ENCODE measurements around the gene MLLT1. TPM values are rescaled to one million over a fixed set of nuclear protein-coding genes. Genes with fewer than 3 reads are reported as not detected.

MLLT1 gene
- total RNA-seq, 4 donors from 2014 or later: 13.9 to 37.7 (median 24.4) TPM

GRCh38 chr19:6248844-6249243 is 30.9 kb downstream of the MLLT1 start:
- ATAC-seq (no peak), DNase-seq (no peak)
- intact Hi-C loops (cut with DNase I; ENCODE audit: low total_unique reads) (no loop called here), in situ Hi-C loops (cut with MboI; ENCODE audit: low sequenced_read_pairs in 4 of 4) (no loop called here)
- no peaks in the 10 kb centered on the region for H3K36me3 ChIP-seq
- no peak overlapping the region for H3K4me3 ChIP-seq
- TF ChIP-seq, protein P1, sequence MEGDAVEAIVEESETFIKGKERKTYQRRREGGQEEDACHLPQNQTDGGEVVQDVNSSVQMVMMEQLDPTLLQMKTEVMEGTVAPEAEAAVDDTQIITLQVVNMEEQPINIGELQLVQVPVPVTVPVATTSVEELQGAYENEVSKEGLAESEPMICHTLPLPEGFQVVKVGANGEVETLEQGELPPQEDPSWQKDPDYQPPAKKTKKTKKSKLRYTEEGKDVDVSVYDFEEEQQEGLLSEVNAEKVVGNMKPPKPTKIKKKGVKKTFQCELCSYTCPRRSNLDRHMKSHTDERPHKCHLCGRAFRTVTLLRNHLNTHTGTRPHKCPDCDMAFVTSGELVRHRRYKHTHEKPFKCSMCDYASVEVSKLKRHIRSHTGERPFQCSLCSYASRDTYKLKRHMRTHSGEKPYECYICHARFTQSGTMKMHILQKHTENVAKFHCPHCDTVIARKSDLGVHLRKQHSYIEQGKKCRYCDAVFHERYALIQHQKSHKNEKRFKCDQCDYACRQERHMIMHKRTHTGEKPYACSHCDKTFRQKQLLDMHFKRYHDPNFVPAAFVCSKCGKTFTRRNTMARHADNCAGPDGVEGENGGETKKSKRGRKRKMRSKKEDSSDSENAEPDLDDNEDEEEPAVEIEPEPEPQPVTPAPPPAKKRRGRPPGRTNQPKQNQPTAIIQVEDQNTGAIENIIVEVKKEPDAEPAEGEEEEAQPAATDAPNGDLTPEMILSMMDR (IDR thresholded peaks at IDR 0.05 in 4 of 5, conservative IDR thresholded peaks at IDR 0.05 in 1 of 5): no peak
- TF ChIP-seq POLR2A (IDR thresholded peaks at IDR 0.05): no peak
- peaks cover 37 to 40% of the 10 kb centered on the region in 2 donors for H3K4me1 ChIP-seq
- H3K27ac ChIP-seq: no peak overlapping the region
- no peaks in the 10 kb centered on the region for H3K9me3 ChIP-seq
- no peaks in the 10 kb centered on the region for H3K27me3 ChIP-seq

DNA sequence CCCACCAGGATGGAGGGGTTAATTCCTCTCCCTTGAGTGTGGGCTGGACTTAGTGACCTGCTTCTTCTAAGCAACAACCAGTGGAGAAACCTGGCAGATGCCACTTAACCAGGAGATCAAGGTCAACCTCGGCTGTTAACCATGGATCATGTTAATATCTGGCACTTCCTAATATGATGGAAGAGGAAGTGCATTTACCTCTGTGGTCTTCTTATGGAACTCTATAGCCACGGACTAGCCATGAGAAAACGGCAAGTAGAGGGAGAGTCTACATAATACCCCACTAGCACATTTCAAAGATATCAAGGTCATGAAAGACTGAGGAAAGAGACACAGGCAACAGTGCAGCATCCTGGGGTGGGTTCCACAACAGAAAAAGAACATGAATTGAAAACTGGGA is 31.4 kb downstream of the MLLT1 start:
- no peak for DNase-seq
- TF ChIP-seq, protein P1 (IDR thresholded peaks at IDR 0.05 in 4 of 5, conservative IDR thresholded peaks at IDR 0.05 in 1 of 5): no peak
- no peak for TF ChIP-seq POLR2A (IDR thresholded peaks at IDR 0.05)
- no peak for ATAC-seq
- Histone ChIP-seq H3K4me3 (no peak overlapping the region), H3K4me1 (peaks cover 41 to 43% of the 10 kb centered on the region in 2 donors), H3K9me3 (no peaks in the 10 kb centered on the region), H3K27me3 (no peaks in the 10 kb centered on the region), H3K36me3 (no peaks in the 10 kb centered on the region), H3K27ac (no peak overlapping the region)
- intact Hi-C loops (cut with DNase I; ENCODE audit: low total_unique reads) (no loop called here), in situ Hi-C loops (cut with MboI; ENCODE audit: low sequenced_read_pairs in 4 of 4) (no loop called here)

DNA sequence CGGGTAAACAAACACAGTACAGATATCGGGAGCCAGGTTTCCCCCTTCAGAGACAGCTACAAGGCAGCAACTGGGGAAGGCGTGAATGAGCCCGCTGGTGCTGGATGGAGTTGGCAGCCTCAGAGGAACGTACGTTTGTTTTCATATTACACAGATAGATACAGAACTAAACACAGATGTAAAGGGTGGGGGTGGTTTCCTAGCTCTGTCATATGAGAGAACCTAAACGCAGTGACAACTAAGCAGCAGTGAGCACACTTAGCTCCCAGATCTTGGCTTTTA is 32.8 kb downstream of the MLLT1 start:
- H3K36me3 ChIP-seq: no peaks in the 10 kb centered on the region
- no peaks in the 10 kb centered on the region for H3K27me3 ChIP-seq
- H3K4me1 ChIP-seq: peaks cover 53 to 54% of the 10 kb centered on the region in 2 donors
- in situ Hi-C loops (cut with MboI; ENCODE audit: low sequenced_read_pairs in 4 of 4): no loop called here
- intact Hi-C loops (cut with DNase I; ENCODE audit: low total_unique reads): no loop called here
- TF ChIP-seq, protein P1 (IDR thresholded peaks at IDR 0.05 in 4 of 5, conservative IDR thresholded peaks at IDR 0.05 in 1 of 5): no peak
- no peak for TF ChIP-seq POLR2A (IDR thresholded peaks at IDR 0.05)
- H3K4me3 ChIP-seq: no peak overlapping the region
- DNase-seq: no peak
- no peaks in the 10 kb centered on the region for H3K9me3 ChIP-seq
- no peak for ATAC-seq
- H3K27ac ChIP-seq: no peak overlapping the region

GRCh38 chr19:6246174-6247006 is 33.4 kb downstream of the MLLT1 start:
- Histone ChIP-seq H3K9me3 (no peaks in the 10 kb centered on the region), H3K27ac (no peak overlapping the region), H3K4me3 (no peak overlapping the region), H3K27me3 (no peaks in the 10 kb centered on the region), H3K4me1 (peaks cover 53 to 57% of the 10 kb centered on the region in 2 donors), H3K36me3 (no peaks in the 10 kb centered on the region)
- DNase-seq (no peak), ATAC-seq (no peak)
- no peak for TF ChIP-seq POLR2A (IDR thresholded peaks at IDR 0.05)
- TF ChIP-seq, protein P1 (IDR thresholded peaks at IDR 0.05 in 4 of 5, conservative IDR thresholded peaks at IDR 0.05 in 1 of 5): no peak
- intact Hi-C loops (cut with DNase I; ENCODE audit: low total_unique reads): no loop called here
- in situ Hi-C loops (cut with MboI; ENCODE audit: low sequenced_read_pairs in 4 of 4): no loop called here

DNA sequence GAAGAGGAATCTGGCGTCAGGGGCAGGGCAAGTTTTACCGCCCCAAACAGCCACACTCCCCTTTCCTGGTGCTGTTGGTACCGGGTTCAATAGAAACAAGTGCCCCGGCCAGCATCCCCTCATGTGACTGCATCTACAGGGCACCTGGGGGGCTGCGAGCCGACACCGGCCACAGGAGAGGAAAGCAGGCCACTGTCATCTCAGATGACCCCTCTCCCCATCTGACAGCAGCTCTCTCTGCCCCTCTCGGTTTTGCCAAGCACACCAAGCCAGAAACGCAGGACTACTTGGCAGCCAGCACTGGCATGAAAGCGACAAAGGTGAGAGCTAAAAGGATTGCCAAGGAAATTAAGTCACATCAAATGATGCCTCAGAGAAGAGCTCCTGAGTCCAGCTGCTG is 37.1 kb downstream of the MLLT1 start:
- DNase-seq: no peak
- H3K27me3 ChIP-seq: no peaks in the 10 kb centered on the region
- in situ Hi-C loops (cut with MboI; ENCODE audit: low sequenced_read_pairs in 4 of 4): no loop called here
- intact Hi-C loops (cut with DNase I; ENCODE audit: low total_unique reads): no loop called here
- no peak overlapping the region for H3K27ac ChIP-seq
- no peaks in the 10 kb centered on the region for H3K9me3 ChIP-seq
- peaks cover 44 to 59% of the 10 kb centered on the region in 2 donors for H3K4me1 ChIP-seq
- no peak for ATAC-seq
- H3K36me3 ChIP-seq: no peaks in the 10 kb centered on the region
- no peak overlapping the region for H3K4me3 ChIP-seq
- TF ChIP-seq, protein P1 (IDR thresholded peaks at IDR 0.05 in 4 of 5, conservative IDR thresholded peaks at IDR 0.05 in 1 of 5): no peak
- TF ChIP-seq POLR2A (IDR thresholded peaks at IDR 0.05): no peak

Data from gastrocnemius medialis (tissue), 4 donors.